ENCODE data around the gene TBC1D2B. TPM values are rescaled to one million over a fixed set of nuclear protein-coding genes. Genes with fewer than 3 reads are reported as not detected.
A peak's percentile ranks its signal among the peaks of the same experiment; 100 is the strongest.

TBC1D2B gene
- total RNA-seq, 3 donors from 2014 or later = 54.8 to 65.6 (median 57.0) TPM

DNA sequence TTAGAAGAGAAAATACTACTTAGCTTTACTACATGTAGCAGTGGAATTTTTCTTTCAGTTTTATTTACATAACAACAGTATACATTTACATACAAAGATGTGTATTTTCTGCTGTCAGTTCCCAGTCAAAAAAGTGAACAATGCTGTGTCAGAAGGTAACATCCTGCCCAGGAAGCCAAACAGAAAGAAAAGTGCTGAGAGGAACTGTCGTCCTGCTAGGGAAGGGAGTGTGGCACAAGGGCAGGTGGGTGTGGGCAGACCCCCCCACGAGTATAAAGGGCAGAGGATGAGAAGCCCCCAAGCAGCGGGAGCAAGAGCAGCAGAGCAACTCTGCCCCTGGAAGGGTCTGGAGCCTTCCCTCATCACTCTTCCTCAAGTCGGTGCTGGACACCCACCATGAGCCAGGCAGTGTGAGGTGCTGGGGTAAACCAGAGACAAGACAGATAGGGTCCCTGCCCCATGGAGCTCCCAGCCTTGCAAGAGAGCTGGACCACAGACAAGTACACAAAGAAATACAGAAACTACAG is 39.7 kb downstream of the TBC1D2B start:
- Histone ChIP-seq H3K4me1 (ENCODE audit: low read depth) (peaks cover 20% of the 10 kb centered on the region), H3K9me3 (no peaks in the 10 kb centered on the region), H3K4me3 (no peak overlapping the region), H3K36me3 (ENCODE audit: low read depth) (no peaks in the 10 kb centered on the region)
- ATAC-seq (no peak), DNase-seq (no peak)
- intact Hi-C loops (cut with DNase I, micrococcal nuclease) = no loop called here
- TF ChIP-seq, protein P1, sequence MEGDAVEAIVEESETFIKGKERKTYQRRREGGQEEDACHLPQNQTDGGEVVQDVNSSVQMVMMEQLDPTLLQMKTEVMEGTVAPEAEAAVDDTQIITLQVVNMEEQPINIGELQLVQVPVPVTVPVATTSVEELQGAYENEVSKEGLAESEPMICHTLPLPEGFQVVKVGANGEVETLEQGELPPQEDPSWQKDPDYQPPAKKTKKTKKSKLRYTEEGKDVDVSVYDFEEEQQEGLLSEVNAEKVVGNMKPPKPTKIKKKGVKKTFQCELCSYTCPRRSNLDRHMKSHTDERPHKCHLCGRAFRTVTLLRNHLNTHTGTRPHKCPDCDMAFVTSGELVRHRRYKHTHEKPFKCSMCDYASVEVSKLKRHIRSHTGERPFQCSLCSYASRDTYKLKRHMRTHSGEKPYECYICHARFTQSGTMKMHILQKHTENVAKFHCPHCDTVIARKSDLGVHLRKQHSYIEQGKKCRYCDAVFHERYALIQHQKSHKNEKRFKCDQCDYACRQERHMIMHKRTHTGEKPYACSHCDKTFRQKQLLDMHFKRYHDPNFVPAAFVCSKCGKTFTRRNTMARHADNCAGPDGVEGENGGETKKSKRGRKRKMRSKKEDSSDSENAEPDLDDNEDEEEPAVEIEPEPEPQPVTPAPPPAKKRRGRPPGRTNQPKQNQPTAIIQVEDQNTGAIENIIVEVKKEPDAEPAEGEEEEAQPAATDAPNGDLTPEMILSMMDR (IDR thresholded peaks at IDR 0.05) = no peak

DNA sequence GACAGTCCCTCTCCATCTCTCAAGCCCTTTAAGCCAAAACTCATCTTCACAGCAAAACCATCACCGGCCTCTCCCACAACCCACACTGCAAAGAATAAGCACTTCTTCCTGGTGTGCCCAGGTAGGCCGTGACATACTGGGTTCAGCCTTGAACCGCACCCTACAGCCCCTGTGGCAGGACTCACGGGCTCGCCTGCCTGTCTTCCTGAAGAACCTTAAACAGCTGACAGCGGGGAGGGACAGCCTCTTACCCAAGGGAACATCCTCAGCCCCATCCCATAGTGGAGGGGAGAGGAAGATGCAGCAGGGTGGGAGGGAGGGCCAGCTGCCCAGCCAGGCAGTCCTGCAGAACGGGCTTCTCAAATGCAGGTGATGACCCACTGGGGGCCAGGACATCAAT is 40.2 kb downstream of the TBC1D2B start:
- ATAC-seq (no peak), DNase-seq (no peak)
- no peaks in the 10 kb centered on the region for H3K36me3 ChIP-seq (ENCODE audit: low read depth)

GRCh38 chr15:78035861-78036476 is 41.5 kb downstream of the TBC1D2B start:
- TF ChIP-seq, protein P1 (IDR thresholded peaks at IDR 0.05) = no peak
- no peaks in the 10 kb centered on the region for H3K36me3 ChIP-seq (ENCODE audit: low read depth)
- intact Hi-C loops (cut with DNase I, micrococcal nuclease) = no loop called here
- ATAC-seq (no peak), DNase-seq (no peak)
- no peaks in the 10 kb centered on the region for H3K9me3 ChIP-seq
- H3K4me3 ChIP-seq = no peak overlapping the region
- peaks cover 20% of the 10 kb centered on the region for H3K4me1 ChIP-seq (ENCODE audit: low read depth)

More for the DNA sequence above, 40.2 kb downstream of the TBC1D2B start:
- TF ChIP-seq, protein P1 (IDR thresholded peaks at IDR 0.05) = no peak
- Histone ChIP-seq H3K4me1 (ENCODE audit: low read depth) (peaks cover 20% of the 10 kb centered on the region), H3K9me3 (no peaks in the 10 kb centered on the region), H3K4me3 (no peak overlapping the region)
- intact Hi-C loops (cut with DNase I, micrococcal nuclease) = no loop called here

DNA sequence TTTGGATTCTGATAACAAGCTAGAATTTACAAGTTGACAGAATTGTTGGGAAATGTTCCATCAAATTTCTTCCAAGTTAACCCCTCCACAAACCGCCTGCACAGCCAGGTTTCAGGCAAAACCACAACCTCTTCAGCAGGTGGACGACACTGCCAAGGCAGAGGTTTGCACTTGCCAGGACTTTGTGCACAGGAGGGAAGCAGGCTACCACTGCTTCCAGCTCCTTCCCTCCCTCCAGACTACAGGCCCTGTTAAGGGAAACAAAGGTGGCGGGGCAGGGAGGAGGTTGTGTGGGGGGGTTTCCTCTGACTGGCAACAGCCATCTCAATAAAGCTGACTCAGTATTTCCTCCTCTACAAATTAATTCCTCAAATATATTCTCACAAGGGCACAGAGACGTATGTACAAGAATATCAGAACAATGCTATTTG is 42.2 kb downstream of the TBC1D2B start:
- intact Hi-C loops (cut with DNase I, micrococcal nuclease) = no loop called here
- no peaks in the 10 kb centered on the region for H3K36me3 ChIP-seq (ENCODE audit: low read depth)
- ATAC-seq (peak; percentile 38), DNase-seq (no peak)
- peaks cover 20% of the 10 kb centered on the region for H3K4me1 ChIP-seq (ENCODE audit: low read depth)
- TF ChIP-seq, protein P1 (IDR thresholded peaks at IDR 0.05) = no peak
- no peak overlapping the region for H3K4me3 ChIP-seq
- no peaks in the 10 kb centered on the region for H3K9me3 ChIP-seq

GRCh38 chr15:78034495-78035191 is 42.9 kb downstream of the TBC1D2B start:
- intact Hi-C loops (cut with DNase I, micrococcal nuclease) = no loop called here
- Histone ChIP-seq H3K9me3 (no peaks in the 10 kb centered on the region), H3K36me3 (ENCODE audit: low read depth) (no peaks in the 10 kb centered on the region), H3K4me1 (ENCODE audit: low read depth) (peaks cover 20% of the 10 kb centered on the region), H3K4me3 (no peak overlapping the region)
- TF ChIP-seq, protein P1 (IDR thresholded peaks at IDR 0.05) = no peak
- peak in 2 of 3 donors; percentile 61 to 85 for DNase-seq
- ATAC-seq = peak; percentile 75

Measured in mucosa of descending colon (tissue), 3 donors.